ENCODE data around the gene GLP2R. TPM values are rescaled to one million over a fixed set of nuclear protein-coding genes. Genes with fewer than 3 reads are reported as not detected.

Gene GLP2R
- total and polyA plus RNA-seq, 10 of the 15 experiments (the other 5 are each of a cell fraction or from before 2014, with no cell fraction given), result not detected

- TF ChIP-seq REST (IDR thresholded peaks at IDR 0.05; ENCODE audit: low read depth, low read length), result no peak
- TF ChIP-seq ETV6 (conservative IDR thresholded peaks at IDR 0.05 in 1 of 2, IDR thresholded peaks at IDR 0.05 in 1 of 2; ENCODE audit: borderline replicate concordance in 1 of 2, low read depth in 1 of 2), result no peak
- TF ChIP-seq MYC (IDR thresholded peaks at IDR 0.05; ENCODE audit: insufficient read depth, insufficient read length, insufficient replicate concordance, low read length, severe bottlenecking), result no peak
- TF ChIP-seq LARP7 (IDR thresholded peaks at IDR 0.05), result no peak
- no peak for TF ChIP-seq MEF2B (IDR thresholded peaks at IDR 0.05; ENCODE audit: partially characterized antibody, poor library complexity, severe bottlenecking)
- no peak for TF ChIP-seq E4F1 (IDR thresholded peaks at IDR 0.05; ENCODE audit: borderline replicate concordance, partially characterized antibody)
- H3K4me3 ChIP-seq, result no peak overlapping the region
- SMC1A ChIA-PET (ENCODE audit: uncharacterized antibody, unreplicated experiment), result no interaction called here
- FAIRE-seq, result no peak
- H3K9me3 ChIP-seq (replicated peaks; ENCODE audit: control insufficient read depth, insufficient read depth, low read length), result no peaks in the 10 kb centered on the region
- BruUV-seq (replicated peaks), result no TSS peak
- H3K79me2 ChIP-seq (ENCODE audit: control insufficient read depth, insufficient read depth, low read length), result no peaks in the 10 kb centered on the region
- no peaks in the 10 kb centered on the region for H3K27me3 ChIP-seq (replicated peaks in 1 of 2; ENCODE audit: control insufficient read depth in 2 of 2, insufficient read depth in 2 of 2, low read length in 1 of 2)
- CTCF ChIA-PET, result interaction anchor here (1.3 kb wide), 1 partner anchor 697 kb away, joined by 5 read pairs; no protein-coding TSS in a partner anchor
- ATAC-seq, result no peak
- in situ Hi-C loops (cut with MboI) (no loop called here), intact Hi-C loops (cut with micrococcal nuclease; ENCODE audit: unreplicated experiment) (no loop called here)
- 65% methylated on average over 13 of the region's 13 CpGs for WGBS (ENCODE audit: insufficient coverage, insufficient replicate concordance, low lambda C conversion rate, missing lambda C conversion rate)
- no peak overlapping the region for H3K9ac ChIP-seq (ENCODE audit: control insufficient read depth, insufficient read depth, low read length)
- no peaks in the 10 kb centered on the region for H4K20me1 ChIP-seq (ENCODE audit: control insufficient read depth, insufficient read depth)
- RAD21 ChIA-PET (ENCODE audit: unreplicated experiment), result no interaction called here
- no peak overlapping the region for H3K4me2 ChIP-seq (ENCODE audit: control insufficient read depth, insufficient read depth)
- POLR2A ChIA-PET, result no interaction called here
- no peak overlapping the region for H2AFZ ChIP-seq (ENCODE audit: control insufficient read depth, low read depth, low read length)
- no peak for DNase-seq (ENCODE audit: low read depth, low spot score)
- H3K36me3 ChIP-seq (ENCODE audit: control insufficient read depth in 2 of 2, insufficient read depth in 2 of 2, low read length in 1 of 2), result no peaks in the 10 kb centered on the region; a peak in 1 of 4 replicates
- no peak overlapping the region for H3K27ac ChIP-seq (ENCODE audit: control insufficient read depth, insufficient read depth)
- no peaks in the 10 kb centered on the region for H3K4me1 ChIP-seq (ENCODE audit: control insufficient read depth, insufficient read depth, low read length)
These were observed 91.4 kb downstream of the GLP2R start for GRCh38 chr17:9917131-9917530.
